Measurements from ENCODE around the gene PTX3. TPM values are rescaled to one million over a fixed set of nuclear protein-coding genes. Genes with fewer than 3 reads are reported as not detected.

PTX3 gene
- total and polyA plus RNA-seq, 10 of the 15 experiments (the other 5 are each of a cell fraction or from before 2014, with no cell fraction given), result 0.03 to 0.11 (median 0.06) TPM; not detected in 7

- Histone ChIP-seq H3K4me2 (ENCODE audit: control insufficient read depth, insufficient read depth) (no peak overlapping the region), H3K36me3 (ENCODE audit: control insufficient read depth in 2 of 2, insufficient read depth in 2 of 2, low read length in 1 of 2) (no peaks in the 10 kb centered on the region), H3K79me2 (ENCODE audit: control insufficient read depth, insufficient read depth, low read length) (no peaks in the 10 kb centered on the region), H3K27me3 (replicated peaks in 1 of 2; ENCODE audit: control insufficient read depth in 2 of 2, insufficient read depth in 2 of 2, low read length in 1 of 2) (no peaks in the 10 kb centered on the region), H3K4me3 (no peak overlapping the region), H3K9me3 (replicated peaks; ENCODE audit: control insufficient read depth, insufficient read depth, low read length) (no peaks in the 10 kb centered on the region), H3K4me1 (ENCODE audit: control insufficient read depth, insufficient read depth, low read length) (no peaks in the 10 kb centered on the region), H3K27ac (ENCODE audit: control insufficient read depth, insufficient read depth) (no peak overlapping the region), H2AFZ (ENCODE audit: control insufficient read depth, low read depth, low read length) (no peak overlapping the region), H4K20me1 (ENCODE audit: control insufficient read depth, insufficient read depth) (no peaks in the 10 kb centered on the region), H3K9ac (ENCODE audit: control insufficient read depth, insufficient read depth, low read length) (no peak overlapping the region)
- no peak for FAIRE-seq
- ChIA-PET POLR2A (no interaction called here), SMC1A (ENCODE audit: uncharacterized antibody, unreplicated experiment) (no interaction called here), CTCF (no interaction called here), RAD21 (ENCODE audit: unreplicated experiment) (no interaction called here)
- ATAC-seq, result no peak
- no TSS peak for BruUV-seq (replicated peaks)
- intact Hi-C loops (cut with micrococcal nuclease; ENCODE audit: unreplicated experiment) (no loop called here), in situ Hi-C loops (cut with MboI) (no loop called here)
- TF ChIP-seq NR2C1 (IDR thresholded peaks at IDR 0.05) (no peak), PAX5 (IDR thresholded peaks at IDR 0.05; ENCODE audit: borderline replicate concordance, low read depth, low read length) (no peak), MEF2A (IDR thresholded peaks at IDR 0.05; ENCODE audit: insufficient read depth, low read depth, low read length) (no peak), FOXK2 (IDR thresholded peaks at IDR 0.05) (no peak), PML (IDR thresholded peaks at IDR 0.05; ENCODE audit: low read length) (no peak), TCF12 (IDR thresholded peaks at IDR 0.05; ENCODE audit: low read depth, low read length) (no peak), GABPA (IDR thresholded peaks at IDR 0.05; ENCODE audit: low read depth) (no peak), MTA3 (IDR thresholded peaks at IDR 0.05; ENCODE audit: borderline replicate concordance, low read length) (no peak), RUNX3 (IDR thresholded peaks at IDR 0.05; ENCODE audit: low read length) (no peak), PBX3 (IDR thresholded peaks at IDR 0.05; ENCODE audit: insufficient replicate concordance, low read depth, low read length) (no peak), NFYB (IDR thresholded peaks at IDR 0.05; ENCODE audit: insufficient read depth, low read depth, low read length) (no peak), SREBF1 (IDR thresholded peaks at IDR 0.05; ENCODE audit: low read length) (no peak)
- TF ChIP-seq, protein P1, sequence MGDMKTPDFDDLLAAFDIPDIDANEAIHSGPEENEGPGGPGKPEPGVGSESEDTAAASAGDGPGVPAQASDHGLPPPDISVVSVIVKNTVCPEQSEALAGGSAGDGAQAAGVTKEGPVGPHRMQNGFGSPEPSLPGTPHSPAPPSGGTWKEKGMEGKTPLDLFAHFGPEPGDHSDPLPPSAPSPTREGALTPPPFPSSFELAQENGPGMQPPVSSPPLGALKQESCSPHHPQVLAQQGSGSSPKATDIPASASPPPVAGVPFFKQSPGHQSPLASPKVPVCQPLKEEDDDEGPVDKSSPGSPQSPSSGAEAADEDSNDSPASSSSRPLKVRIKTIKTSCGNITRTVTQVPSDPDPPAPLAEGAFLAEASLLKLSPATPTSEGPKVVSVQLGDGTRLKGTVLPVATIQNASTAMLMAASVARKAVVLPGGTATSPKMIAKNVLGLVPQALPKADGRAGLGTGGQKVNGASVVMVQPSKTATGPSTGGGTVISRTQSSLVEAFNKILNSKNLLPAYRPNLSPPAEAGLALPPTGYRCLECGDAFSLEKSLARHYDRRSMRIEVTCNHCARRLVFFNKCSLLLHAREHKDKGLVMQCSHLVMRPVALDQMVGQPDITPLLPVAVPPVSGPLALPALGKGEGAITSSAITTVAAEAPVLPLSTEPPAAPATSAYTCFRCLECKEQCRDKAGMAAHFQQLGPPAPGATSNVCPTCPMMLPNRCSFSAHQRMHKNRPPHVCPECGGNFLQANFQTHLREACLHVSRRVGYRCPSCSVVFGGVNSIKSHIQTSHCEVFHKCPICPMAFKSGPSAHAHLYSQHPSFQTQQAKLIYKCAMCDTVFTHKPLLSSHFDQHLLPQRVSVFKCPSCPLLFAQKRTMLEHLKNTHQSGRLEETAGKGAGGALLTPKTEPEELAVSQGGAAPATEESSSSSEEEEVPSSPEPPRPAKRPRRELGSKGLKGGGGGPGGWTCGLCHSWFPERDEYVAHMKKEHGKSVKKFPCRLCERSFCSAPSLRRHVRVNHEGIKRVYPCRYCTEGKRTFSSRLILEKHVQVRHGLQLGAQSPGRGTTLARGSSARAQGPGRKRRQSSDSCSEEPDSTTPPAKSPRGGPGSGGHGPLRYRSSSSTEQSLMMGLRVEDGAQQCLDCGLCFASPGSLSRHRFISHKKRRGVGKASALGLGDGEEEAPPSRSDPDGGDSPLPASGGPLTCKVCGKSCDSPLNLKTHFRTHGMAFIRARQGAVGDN (IDR thresholded peaks at IDR 0.05), result no peak
- 0% methylated on average over 1 of the region's 1 CpG for WGBS (ENCODE audit: insufficient coverage, insufficient replicate concordance, low lambda C conversion rate, missing lambda C conversion rate)
- DNase-seq (ENCODE audit: low read depth, low spot score), result no peak
Measured at GRCh38 chr3:157394411-157394810, 42.2 kb upstream of the PTX3 start.
